ENCODE data around the gene PDIK1L. TPM values are rescaled to one million over a fixed set of nuclear protein-coding genes. Genes with fewer than 3 reads are reported as not detected.

Gene PDIK1L
- total and polyA plus RNA-seq, 9 of the 15 experiments (the other 6 are each of a cell fraction or from before 2014, with no cell fraction given), result 12.8 to 30.2 (median 21.5) TPM

DNA sequence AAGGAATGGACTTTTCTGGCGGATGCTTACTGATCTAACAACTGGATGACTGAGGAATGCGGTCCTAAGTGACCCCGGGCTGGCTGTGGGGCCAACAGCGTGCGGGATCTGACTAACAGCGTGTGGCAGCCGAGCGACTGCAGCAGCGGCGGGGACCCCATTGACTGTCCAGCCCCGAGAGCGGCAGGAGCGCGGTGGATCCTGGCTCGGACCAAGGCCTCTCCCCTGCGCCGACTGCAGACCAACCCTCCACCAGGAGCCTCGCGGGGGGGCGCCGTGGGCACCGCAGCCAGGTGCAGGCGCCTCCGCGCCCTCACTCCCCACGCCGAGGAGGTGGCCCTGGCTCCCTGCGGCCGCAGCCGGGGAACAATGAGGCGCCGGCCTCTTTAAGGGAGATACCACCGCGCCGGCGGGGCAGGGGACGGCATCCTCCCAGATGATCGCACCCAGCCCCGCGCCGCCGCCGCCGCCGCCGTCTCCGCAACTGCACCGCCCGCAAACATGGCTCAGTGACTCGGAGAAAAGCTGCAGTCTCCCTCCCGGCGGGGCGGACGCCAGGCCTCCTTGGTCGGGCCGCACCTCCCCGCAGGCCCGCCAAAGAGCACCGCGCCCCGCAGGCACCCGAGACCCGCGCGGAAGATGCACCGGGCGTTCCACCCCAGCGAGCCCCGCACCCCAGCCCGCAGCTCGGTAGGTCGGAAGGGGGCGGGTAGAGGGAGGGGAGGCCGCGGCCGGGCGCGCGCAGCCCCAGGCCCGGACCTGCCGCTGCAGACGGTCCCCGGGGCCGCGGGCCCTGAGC, 694 bp upstream of the PDIK1L start (continued):
- TF ChIP-seq AFF4 (CRISPR knock-in tag; IDR thresholded peaks at IDR 0.05) (0 out of 2 replicates have a peak, but pooled peaks have one; percentile 69), ZFP36 (IDR thresholded peaks at IDR 0.05; ENCODE audit: low read depth, low read length, partially characterized antibody) (no peak), CBX2 (IDR thresholded peaks at IDR 0.05; ENCODE audit: insufficient read depth, low read length, poor library complexity, severe bottlenecking) (no peak), NELFE (IDR thresholded peaks at IDR 0.05; ENCODE audit: insufficient read depth, insufficient read length) (no peak), RNF2 (IDR thresholded peaks at IDR 0.05) (peak; percentile 29; the same call in 1 of the 2 replicates), ZBTB11 (CRISPR knock-in tag; IDR thresholded peaks at IDR 0.05) (no peak), L3MBTL2 (IDR thresholded peaks at IDR 0.05) (peak; percentile 72), FUS (optimal IDR thresholded peaks at IDR 0.05; ENCODE audit: low read depth, low read length) (peak; percentile 81), NR2C2 (CRISPR knock-in tag; IDR thresholded peaks at IDR 0.05) (no peak), NR2C2 (tag; IDR thresholded peaks at IDR 0.05) (peak; percentile 63; the same call in 1 of the 2 replicates), ATF1 (CRISPR knock-in tag; IDR thresholded peaks at IDR 0.05) (no peak), ATF1 (tag; IDR thresholded peaks at IDR 0.05) (no peak; the same call in 1 of the 2 replicates), ZNF699 (CRISPR knock-in tag; IDR thresholded peaks at IDR 0.05; ENCODE audit: insufficient replicate concordance) (no peak), CCNT2 (IDR thresholded peaks at IDR 0.05; ENCODE audit: borderline replicate concordance, extremely low read depth, insufficient read length, low read depth, low read length) (peak; percentile 33), MXI1 (IDR thresholded peaks at IDR 0.05; ENCODE audit: low read depth, low read length) (0 out of 2 replicates have a peak, but pooled peaks have one; percentile 12), RUNX1 (IDR thresholded peaks at IDR 0.05; ENCODE audit: low read depth) (no peak), ZNF140 (CRISPR knock-in tag; IDR thresholded peaks at IDR 0.05) (no peak)
- TF ChIP-seq, protein P1, sequence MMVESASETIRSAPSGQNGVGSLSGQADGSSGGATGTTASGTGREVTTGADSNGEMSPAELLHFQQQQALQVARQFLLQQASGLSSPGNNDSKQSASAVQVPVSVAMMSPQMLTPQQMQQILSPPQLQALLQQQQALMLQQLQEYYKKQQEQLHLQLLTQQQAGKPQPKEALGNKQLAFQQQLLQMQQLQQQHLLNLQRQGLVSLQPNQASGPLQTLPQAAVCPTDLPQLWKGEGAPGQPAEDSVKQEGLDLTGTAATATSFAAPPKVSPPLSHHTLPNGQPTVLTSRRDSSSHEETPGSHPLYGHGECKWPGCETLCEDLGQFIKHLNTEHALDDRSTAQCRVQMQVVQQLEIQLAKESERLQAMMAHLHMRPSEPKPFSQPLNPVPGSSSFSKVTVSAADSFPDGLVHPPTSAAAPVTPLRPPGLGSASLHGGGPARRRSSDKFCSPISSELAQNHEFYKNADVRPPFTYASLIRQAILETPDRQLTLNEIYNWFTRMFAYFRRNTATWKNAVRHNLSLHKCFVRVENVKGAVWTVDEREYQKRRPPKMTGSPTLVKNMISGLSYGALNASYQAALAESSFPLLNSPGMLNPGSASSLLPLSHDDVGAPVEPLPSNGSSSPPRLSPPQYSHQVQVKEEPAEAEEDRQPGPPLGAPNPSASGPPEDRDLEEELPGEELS (CRISPR knock-in tag; IDR thresholded peaks at IDR 0.05; ENCODE audit: borderline replicate concordance), result 0 out of 2 replicates have a peak, but pooled peaks have one; percentile 28
